K562 (cell line): ENCODE results near the gene LRP10. TPM values are rescaled to one million over a fixed set of nuclear protein-coding genes. Genes with fewer than 3 reads are reported as not detected.

Experiments used
- EHMT2 ChIP-seq: fragments of 450-650 bp; IDR thresholded peaks from 2 replicates; pipeline ENCODE4 v1.6.1; 2018; ENCODE audit warnings: antibody characterized with exemption
- HMG20B ChIP-seq: fragments of 250-450 bp; sonication (Bioruptor Pico); IDR thresholded peaks from 2 replicates; pipeline ENCODE4 v1.5.0; 2021; ENCODE audit warnings: mild to moderate bottlenecking
- LARP7 ChIP-seq: fragments of 450-650 bp; IDR thresholded peaks from 2 replicates; pipeline ENCODE4 v1.6.1; 2016
- MXD1 ChIP-seq: fragments of 250-450 bp; sonication (Bioruptor Pico); IDR thresholded peaks from 2 replicates; pipeline ENCODE4 v1.8.0; 2021; ENCODE audit warnings: borderline replicate concordance, mild to moderate bottlenecking, moderate library complexity; ENCODE audit not compliant: poor library complexity, severe bottlenecking
- MYC ChIP-seq, 2 experiments: fragments of 250-450 bp in 1 of 2; sonication (Bioruptor Pico) in 1 of 2; IDR thresholded peaks; 2 replicates each; pipeline versions ENCODE4 v1.5.1 to v1.6.1; 2012 to 2021; ENCODE audit warnings: low read depth in 2 of 2, borderline replicate concordance in 1 of 2, improper control_type of control experiment in 1 of 2, low read length in 1 of 2, mild to moderate bottlenecking in 1 of 2, moderate library complexity in 1 of 2
- NCOA6 ChIP-seq: fragments of 450-650 bp; IDR thresholded peaks from 2 replicates; pipeline ENCODE4 v1.6.1; 2017; ENCODE audit warnings: mild to moderate bottlenecking
- NEUROD1 ChIP-seq: fragments of 150-350 bp; IDR thresholded peaks from 2 replicates; pipeline ENCODE4 v1.6.1; 2014; ENCODE audit warnings: borderline replicate concordance, low read length, low read depth; ENCODE audit not compliant: partially characterized antibody
- PHF20 ChIP-seq: fragments of 450-650 bp; IDR thresholded peaks from 2 replicates; pipeline ENCODE4 v1.6.1; 2018; ENCODE audit not compliant: partially characterized antibody
- RBM39 ChIP-seq: fragments of 200-400 bp; formaldehyde crosslinking; optimal IDR thresholded peaks from 2 replicates; pipeline ENCODE3; 2018; ENCODE audit warnings: low read depth, low read length
- RUNX1 ChIP-seq: sonication (generic); IDR thresholded peaks from 2 replicates; pipeline ENCODE4 v1.6.1; 2016; ENCODE audit warnings: antibody characterized with exemption, low read depth
- YY1 ChIP-seq, 3 experiments: IDR thresholded peaks; 2 replicates each; pipeline ENCODE4 v1.6.1; 2011; ENCODE audit warnings: low read length in 2 of 3, mild to moderate bottlenecking in 2 of 3, moderate library complexity in 2 of 3, borderline replicate concordance in 1 of 3, control low read depth in 1 of 3, low read depth in 1 of 3; ENCODE audit not compliant: insufficient read depth in 3 of 3, insufficient replicate concordance in 2 of 3, control insufficient read depth in 1 of 3, insufficient read length in 1 of 3; ENCODE audit errors: extremely low read depth in 1 of 3
- ZNF12 ChIP-seq: sonication (generic); formaldehyde crosslinking; IDR thresholded peaks from 2 replicates; pipeline ENCODE4 v1.4.0; 2020; ENCODE audit warnings: mild to moderate bottlenecking, missing genetic modification reagents
- ZNF318 ChIP-seq, 2 experiments: fragments of 450-650 bp; IDR thresholded peaks; 2 replicates each; pipeline ENCODE4 v1.6.1; 2016; ENCODE audit warnings: mild to moderate bottlenecking in 2 of 2, borderline replicate concordance in 1 of 2, low read depth in 1 of 2, moderate library complexity in 1 of 2
- ZNF77 ChIP-seq: fragments of 250-450 bp; sonication (Bioruptor Pico); IDR thresholded peaks from 2 replicates; pipeline ENCODE4 v1.5.0; 2020
- polyA plus RNA-seq, 8 experiments: library from polyadenylated mRNA; depleted of rRNA in 4 of 8; stranded (reverse) in 5 of 8; unstranded in 3 of 8; fragments of >200 nt; fragmentation: Nextera tagmentation in 2 of 8; fragmentation: Illumina TruSeq in 1 of 8; extraction: Ambion mirVana in 2 of 8; extraction: Trizol in 1 of 8; gene quantifications; 2 replicates each; pipeline versions ENCODE4 v1.2.1 to v1.2.3, GENCODE V29; 2011 to 2014; ENCODE audit warnings: inconsistent platforms in 1 of 8, missing spikeins in 1 of 8
- total RNA-seq, 7 experiments: library from RNA; depleted of rRNA in 6 of 7; stranded (reverse); fragments of >200 nt in 6 of 7; fragmentation: Illumina TruSeq in 2 of 7; extraction: Trizol in 2 of 7; gene quantifications; 2 replicates each; pipeline versions ENCODE4 v1.2.1 to v1.2.3, GENCODE V29; 2011 to 2021; ENCODE audit warnings: low replicate concordance in 1 of 7

LRP10 gene
- total and polyA plus RNA-seq, 9 of the 15 experiments (the other 6 are each of a cell fraction or from before 2014, with no cell fraction given), result 1.3 to 45.5 (median 10.9) TPM

GRCh38 chr14:22886500-22887259 lies 15.1 kb downstream of the LRP10 start (continued):
- no peak for TF ChIP-seq ZNF318 (IDR thresholded peaks at IDR 0.05; ENCODE audit: borderline replicate concordance in 1 of 2, low read depth in 1 of 2)
- peak in 1 of 3 experiments; percentile 57 for TF ChIP-seq YY1 (IDR thresholded peaks at IDR 0.05; ENCODE audit: borderline replicate concordance in 1 of 3, control insufficient read depth in 1 of 3, extremely low read depth in 1 of 3, insufficient read depth in 3 of 3, insufficient read length in 1 of 3, insufficient replicate concordance in 2 of 3, low read depth in 1 of 3, low read length in 2 of 3)
- TF ChIP-seq HMG20B (CRISPR knock-in tag), result no peak
- TF ChIP-seq LARP7, result no peak
- TF ChIP-seq MXD1 (CRISPR knock-in tag), result peak; percentile 2
- TF ChIP-seq NCOA6, result peak; percentile 81
- no peak for TF ChIP-seq RBM39
- 0 out of 2 replicates have a peak, but pooled peaks have one; percentile 25 for TF ChIP-seq ZNF12 (CRISPR knock-in tag)
- no peak for TF ChIP-seq ZNF77 (CRISPR knock-in tag)
- peak; percentile 87 for TF ChIP-seq NEUROD1
- no peak for TF ChIP-seq RUNX1
- peak; percentile 39 for TF ChIP-seq PHF20
- TF ChIP-seq EHMT2, result no peak
- TF ChIP-seq MYC (IDR thresholded peaks at IDR 0.05; ENCODE audit: low read depth, low read length), result peak; percentile 66
- TF ChIP-seq MYC (CRISPR knock-in tag; IDR thresholded peaks at IDR 0.05; ENCODE audit: borderline replicate concordance, low read depth), result no peak
